GM21526 (cell line): ENCODE data around the gene SPIN2B.
A peak's percentile ranks its signal among the peaks of the same experiment; 100 is the strongest.
"Not testable (repeated sequence)": the region's sequence is repeated elsewhere in the genome, so short reads cannot be mapped to it uniquely, and the experiment has no call there.

ENCODE experiments used
- ATAC-seq: cut with Tn5 transposase; IDR thresholded peaks from one replicate; pipeline ENCODE4 v1.9.1; 2021; ENCODE audit warnings: moderate library complexity; ENCODE audit not compliant: unreplicated experiment, low FRiP score

The SPIN2B gene

DNA sequence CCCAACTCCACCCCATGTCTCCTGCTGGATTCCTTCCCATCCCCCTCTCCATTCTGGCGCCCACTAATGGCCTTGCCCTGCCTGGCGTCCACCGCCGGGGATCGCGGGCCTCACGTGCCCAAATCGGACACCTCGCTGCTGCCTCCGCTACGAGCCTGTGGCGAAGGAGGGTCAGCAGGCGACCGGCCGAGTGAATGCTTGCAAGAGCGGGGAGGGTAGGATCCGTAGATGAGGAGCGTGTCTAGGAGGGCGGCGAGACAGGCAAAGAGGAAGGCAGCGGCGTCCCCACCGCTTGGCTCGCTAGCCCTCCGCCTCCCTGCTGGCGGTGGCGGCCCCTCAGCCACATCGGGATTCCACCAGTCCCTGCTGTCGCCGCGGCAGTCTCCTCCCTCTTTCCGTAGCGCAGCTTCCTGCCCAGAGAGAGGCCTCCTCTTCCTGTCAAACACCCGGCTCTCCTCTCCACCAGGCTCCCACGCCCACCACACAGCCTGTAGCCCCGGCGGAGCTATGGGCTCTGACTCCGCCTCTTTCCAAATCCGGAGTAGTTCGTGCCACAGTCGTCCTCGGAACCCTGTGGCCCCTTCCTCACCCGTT, at the start of gene SPIN2B:
TSS of gene SPIN2B (minus strand) at position 387 of the 594 bp plus-strand sequence.
- ATAC-seq, result peak; percentile 98

DNA sequence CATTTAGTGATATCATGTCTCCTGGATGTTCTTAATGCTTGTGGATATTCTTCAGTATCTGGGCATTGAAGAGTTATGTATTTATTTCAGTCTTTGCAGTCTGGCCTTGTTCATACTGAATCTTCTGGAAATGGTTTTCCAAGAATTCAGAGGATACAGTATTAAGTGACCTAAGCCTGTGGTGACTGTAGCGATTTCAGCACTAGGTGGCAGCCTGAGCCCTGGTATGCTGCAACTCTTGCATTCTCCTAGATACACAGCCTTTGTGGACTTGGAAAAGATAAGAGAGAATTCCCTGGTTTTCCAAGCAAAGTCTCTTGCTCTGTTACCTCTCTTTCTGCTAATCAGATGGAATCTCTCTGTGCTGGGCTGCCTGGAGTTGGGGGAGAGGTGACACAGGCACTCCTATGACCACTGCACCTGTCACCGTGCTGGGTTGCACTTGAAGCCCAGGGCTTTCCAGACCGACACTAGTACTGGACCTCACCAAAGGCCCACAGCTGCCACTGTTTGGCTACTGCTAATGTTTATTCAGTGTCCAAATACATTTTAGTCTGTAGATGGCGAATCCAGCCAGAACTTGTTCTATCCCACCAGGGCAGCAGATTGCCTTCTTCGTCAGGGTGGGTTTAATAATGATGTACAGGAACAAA, 35.2 kb upstream of the SPIN2B start:
- no peak for ATAC-seq

DNA sequence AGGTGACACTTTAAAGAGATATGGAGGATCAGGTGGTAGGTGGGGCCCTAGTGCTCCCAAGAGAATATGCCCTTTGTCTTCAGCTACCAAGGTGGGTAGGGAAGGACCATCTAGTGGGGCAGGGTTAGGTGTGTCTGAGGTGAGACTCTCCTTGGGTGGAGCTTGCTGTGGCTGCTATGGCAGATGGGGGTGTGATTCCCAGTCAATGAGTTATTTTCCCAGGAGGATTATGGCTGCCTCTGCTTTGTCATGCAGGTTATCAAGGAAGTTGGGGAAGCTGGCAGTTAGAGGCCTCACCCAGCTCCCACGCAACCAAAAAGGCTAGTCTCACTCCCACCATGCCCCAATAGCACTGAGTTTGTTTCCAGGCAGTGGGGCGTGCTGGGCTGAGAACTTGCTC, 33.8 kb upstream of the SPIN2B start:
- ATAC-seq, result no peak

DNA sequence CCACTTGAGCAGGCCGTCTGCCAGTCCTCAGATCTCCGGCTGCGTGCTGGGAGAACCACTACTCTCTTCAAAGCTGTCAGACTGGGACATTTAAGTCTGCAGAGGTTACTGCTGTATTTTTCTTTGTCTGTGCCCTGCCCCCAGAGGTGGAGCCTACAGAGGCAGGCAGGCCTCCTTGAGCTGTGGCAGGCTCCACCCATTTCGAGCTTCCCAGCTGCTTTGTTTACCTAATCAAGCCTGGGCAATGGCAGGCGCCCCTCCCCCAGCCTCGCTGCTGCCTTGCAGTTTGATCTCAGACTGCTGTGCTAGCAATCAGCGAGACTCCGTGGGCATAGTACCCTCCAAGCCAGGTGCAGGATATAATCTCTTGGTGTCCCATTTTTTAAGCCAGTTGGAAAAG, 30.9 kb upstream of the SPIN2B start:
- ATAC-seq, result not testable (repeated sequence)

DNA sequence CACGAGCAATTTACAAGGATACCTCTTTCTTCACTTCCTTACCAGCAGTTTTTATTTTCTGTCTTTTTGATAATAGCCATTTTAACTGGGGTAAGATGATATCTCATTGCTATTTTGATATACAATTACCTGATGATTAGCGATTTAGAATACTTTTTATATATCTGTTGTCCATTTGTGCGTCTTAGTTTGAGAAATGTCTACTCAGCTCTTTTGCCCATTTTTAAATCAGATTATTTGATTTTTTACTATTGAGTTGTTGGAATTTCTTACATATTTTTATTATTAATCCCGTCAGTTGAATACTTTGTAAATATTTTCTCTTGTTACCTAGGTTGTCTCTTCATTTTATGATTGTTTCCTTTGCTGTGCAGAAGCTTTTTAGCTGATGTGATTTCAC, 17.3 kb upstream of the SPIN2B start:
- no peak for ATAC-seq

DNA sequence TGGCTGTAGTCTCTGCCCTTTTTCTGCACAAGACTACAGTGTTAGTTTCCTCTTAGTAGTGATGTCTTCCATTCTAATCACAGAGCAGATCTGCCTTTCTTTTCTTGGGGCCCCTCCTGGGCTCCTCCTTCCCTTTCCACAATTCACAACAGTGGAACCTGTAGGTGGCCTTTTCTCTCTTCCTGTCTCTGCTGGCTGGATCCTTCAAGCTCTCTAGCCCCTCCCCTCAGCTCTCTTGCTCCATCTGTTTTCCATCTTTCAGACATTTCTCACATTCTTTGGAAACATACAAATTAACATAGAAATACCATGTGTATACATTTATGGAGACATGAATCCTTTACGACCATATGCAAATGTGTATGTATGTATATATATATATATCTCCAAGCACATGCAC, 16.2 kb upstream of the SPIN2B start:
- ATAC-seq, result no peak

DNA sequence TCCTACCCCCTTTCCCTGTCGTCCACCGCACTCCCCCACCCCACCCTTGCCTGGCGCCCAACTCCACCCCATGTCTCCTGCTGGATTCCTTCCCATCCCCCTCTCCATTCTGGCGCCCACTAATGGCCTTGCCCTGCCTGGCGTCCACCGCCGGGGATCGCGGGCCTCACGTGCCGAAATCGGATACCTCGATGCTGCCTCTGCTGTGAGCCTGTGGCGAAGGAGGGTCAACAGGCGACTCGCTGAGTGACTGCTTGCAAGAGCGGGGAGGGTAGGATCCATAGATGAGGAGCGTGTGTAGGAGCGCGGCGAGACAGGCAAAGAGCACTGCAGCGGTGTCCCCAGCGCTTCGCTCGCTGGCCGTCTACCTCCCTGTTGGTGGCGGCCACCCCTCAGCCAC, 15.7 kb upstream of the SPIN2B start, which contains the start of gene SPIN2A:
TSS of gene SPIN2A (minus strand) at position 325 of the 400 bp plus-strand sequence. CDS start 800 bp downstream, outside the sequence.
- not testable (repeated sequence) for ATAC-seq

DNA sequence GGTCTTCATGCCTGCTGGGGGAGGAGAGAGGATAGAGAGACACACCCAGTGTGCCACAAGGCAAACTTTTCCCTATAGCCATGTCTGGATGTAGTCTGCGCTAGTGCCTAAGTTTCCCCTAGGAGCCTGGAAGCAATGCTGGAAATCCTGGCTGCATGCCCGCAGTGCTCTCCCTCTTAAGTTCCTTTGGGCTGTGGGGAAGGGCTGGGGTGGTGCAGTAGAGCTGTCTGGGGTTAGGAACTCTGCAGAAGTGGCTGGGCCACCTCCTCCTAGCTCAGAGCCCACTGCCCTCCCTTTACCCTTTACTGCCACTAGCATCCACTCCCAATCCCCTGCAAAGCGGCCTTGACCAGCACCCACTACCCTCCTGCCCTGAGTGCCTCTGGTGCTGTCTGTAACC, 15.2 kb upstream of the SPIN2B start:
- not testable (repeated sequence) for ATAC-seq

DNA sequence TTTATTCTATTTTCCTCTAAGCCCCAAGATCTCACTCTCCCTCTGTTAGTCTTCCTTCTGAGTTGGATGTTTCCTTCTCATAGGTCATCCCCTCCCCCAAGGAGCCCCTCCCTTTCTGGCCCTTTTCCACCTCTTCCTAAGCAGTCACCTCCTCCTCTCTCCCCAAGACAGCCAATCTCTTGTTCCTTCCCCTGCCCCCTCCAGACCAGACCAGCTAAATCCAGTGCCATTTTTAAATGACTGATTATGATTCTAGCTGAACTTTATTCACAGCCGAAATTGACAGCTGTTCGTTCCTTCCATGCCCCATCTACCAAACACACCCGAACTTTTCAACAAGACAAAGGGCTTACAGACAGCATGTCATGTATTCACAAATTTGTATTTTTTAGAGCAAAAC, 13.9 kb upstream of the SPIN2B start:
- ATAC-seq, result no peak

DNA sequence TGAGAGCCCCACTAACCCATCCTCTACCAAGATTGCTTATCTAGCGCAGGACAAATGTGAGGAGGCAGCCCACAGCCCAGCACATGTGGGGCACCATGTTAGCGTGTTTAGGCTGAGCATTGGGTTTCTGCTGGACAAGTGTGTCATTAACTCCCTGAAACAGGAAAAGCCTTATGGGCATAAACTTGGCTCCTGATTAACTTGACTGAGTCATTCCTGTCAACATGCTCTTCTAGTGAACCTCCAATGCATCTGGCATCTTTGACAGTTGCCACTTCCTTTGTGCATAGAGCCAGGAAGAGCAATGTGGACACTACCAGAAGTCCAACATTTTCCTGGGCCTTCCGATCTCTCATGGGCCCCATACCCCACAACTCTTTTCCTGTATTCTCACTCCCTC, 13.4 kb upstream of the SPIN2B start:
- no peak for ATAC-seq

DNA sequence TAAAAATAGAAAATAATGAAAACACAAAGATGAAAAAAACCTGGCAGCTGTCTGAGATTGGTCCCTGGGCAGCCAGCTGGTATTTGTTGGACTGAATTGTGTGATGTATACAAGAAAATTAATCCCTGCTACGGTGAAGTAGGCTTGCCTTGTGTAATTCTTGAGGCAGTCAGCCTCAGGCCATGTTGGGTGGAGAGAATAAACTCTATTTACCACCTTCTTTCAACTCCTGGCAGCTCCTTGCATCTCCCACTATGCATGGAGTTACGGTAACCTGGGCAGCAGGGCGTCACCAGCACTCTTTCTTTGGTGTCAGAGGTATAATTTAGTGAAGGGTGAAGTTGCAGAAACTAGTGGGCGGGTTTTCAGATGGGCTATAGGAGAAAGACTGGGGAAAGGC, 12.4 kb upstream of the SPIN2B start:
- ATAC-seq, result no peak

DNA sequence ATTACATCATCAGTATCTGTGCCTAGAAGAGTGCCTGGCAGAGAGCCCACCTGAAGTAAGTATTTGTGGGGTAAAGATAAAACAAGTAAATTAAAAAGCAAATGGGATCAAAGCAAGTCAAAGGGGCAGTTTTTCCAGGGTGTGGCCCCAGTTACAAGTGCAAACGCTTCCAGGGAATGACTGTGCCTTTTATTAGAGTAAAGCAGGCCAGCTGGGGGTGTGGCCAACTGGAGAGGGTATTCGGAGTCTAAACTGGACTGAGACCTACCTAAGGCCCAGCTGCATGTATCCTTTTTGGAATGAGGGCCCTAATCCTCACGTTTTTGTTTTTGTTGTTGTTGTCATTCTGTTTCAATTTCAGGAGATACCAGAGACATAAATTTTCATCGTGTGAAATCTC, 11.9 kb upstream of the SPIN2B start:
- not testable (repeated sequence) for ATAC-seq

DNA sequence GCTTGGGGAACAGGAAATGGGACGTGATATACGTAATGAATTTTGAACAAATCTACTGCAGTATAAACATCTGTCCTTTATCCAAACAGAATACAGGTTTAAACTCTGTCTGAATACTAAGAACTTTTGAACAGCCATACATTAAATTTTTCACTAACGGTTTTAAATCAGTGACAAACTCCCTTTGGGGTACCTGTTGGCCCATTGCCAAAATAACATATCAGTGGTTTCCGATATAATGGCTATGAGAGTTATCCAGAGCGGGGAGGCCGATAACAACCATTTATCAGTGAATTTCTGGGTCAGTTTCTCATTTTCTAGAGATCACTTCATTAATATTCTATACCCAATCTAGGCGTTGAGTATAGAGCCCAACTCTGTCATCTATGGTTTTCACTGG, 10.7 kb upstream of the SPIN2B start:
- ATAC-seq, result no peak

DNA sequence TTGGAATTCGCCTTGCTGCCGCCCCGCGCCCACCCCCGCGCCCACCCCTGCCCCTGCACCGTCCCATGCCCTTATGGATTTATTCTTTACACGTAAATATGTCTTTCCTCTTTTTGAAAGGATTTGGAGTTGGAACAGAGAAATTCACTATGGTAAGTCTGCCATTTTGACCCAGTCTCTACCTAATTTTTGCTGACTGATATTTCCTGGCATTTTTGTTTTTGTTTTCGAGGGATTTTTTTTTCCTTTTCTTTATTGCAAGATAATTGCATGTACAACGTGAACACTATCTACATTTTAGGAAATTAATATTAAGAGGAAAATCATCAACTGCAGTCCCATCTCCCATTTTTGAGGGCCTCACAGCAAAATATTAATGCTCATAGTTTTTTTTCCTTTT, 468 bp upstream of the SPIN2B start:
- no peak for ATAC-seq

DNA sequence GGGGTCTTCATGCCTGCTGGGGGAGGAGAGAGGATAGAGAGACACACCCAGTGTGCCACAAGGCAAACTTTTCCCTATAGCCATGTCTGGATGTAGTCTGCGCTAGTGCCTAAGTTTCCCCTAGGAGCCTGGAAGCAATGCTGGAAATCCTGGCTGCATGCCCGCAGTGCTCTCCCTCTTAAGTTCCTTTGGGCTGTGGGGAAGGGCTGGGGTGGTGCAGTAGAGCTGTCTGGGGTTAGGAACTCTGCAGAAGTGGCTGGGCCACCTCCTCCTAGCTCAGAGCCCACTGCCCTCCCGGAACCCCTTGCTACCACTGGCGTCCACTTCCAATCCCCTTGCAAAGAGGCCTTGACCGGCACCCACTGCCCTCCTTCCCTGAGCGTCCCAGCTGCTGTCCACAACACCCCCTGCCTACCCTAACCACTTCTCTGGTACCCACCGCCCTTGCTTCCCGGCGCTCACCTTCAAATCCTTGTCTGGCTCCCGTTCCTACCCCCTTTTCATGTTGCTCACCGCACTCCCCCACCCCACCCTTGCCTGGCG, 658 bp downstream of the SPIN2B start:
- not testable (repeated sequence) for ATAC-seq

DNA sequence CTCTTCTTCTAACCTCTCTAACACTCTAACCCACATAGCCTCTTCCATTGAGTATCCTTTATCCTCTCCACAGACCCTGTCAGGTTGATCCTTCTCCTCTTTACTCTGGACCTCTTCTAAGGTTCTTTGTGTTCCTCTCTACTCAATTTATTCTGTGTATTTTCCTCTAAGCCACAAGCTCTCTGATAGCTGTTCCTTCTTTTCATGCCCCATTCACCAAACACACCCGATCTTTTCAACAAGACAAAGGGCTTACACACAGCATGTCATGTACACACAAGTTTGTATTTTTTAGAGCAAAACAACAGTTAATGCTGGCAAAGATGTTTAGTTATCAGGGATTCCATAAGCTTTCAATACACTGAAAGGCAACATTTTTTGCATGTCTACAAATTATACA, 1.9 kb downstream of the SPIN2B start:
- no peak for ATAC-seq

DNA sequence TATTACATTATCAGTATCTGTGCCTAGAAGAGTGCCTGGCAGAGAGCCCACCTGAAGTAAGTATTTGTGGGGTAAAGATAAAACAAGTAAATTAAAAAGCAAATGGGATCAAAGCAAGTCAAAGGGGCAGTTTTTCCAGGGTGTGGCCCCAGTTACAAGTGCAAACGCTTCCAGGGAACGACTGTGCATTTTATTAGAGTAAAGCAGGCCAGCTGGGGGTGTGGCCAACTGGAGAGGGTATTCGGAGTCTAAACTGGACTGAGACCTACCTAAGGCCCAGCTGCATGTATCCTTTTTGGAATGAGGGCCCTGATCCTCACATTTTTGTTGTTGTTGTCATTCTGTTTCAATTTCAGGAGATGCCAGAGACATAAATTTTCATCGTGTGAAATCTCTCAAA, 3.8 kb downstream of the SPIN2B start:
- not testable (repeated sequence) for ATAC-seq

DNA sequence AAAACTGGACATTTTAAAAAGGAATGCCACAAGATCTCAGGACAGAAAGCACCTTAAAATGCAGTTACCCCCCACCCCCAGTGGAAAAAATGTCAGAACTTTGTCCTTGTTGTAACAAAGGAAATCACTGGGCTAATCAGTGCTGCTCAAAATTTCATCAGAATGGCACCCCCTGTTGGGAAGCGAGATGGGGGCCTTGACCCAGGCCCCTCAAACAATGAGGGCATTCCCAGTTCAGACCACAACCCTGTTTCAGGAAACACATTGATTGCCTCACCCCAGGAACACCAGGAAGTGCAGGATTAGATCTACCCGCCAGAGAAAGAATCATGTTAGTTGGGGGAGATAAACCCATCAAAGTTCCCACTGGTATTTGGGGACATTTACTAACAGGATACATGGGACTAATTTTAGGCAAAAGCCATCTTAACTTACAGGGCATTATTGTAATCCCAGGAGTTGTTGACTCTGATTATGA, 16.4 kb downstream of the SPIN2B start:
- ATAC-seq, result no peak

DNA sequence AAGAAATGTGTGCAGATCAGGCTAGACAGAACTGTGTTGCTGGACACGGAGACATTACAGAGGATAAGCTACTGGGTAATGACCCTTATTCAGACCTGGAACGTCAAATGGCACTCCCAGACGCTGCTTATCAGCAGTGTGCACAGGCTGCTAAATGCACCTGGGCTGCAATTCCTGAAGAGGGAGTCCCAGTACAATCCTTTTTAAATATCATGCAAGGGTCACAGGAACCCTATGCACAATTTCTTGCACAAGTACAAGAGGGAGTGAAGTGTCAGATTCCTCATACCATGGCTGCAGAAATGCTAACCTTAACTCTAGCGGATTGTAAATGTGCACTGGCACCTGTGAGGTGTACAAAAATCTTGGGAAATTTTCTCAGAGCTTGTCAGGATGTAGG, 16.9 kb downstream of the SPIN2B start:
- ATAC-seq, result no peak

DNA sequence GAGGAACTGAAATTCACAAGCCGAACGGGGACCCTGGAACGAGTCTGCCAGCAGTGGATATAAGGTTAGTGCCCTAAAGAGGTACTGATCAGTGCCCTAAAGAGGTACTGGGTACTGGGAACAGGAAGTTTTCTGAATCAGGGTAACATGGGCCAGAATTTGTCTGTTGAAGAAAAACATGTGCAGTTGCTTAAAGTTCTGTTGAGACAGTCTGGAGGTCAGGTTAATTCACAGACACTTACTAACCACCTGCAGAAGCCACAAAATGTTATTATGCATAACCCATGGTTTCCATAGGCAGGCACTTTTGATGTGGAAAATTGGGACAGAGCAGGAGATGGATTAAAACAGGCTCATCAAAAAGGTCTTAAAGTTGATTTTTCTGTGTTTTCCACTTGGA, 17.9 kb downstream of the SPIN2B start:
- no peak for ATAC-seq

DNA sequence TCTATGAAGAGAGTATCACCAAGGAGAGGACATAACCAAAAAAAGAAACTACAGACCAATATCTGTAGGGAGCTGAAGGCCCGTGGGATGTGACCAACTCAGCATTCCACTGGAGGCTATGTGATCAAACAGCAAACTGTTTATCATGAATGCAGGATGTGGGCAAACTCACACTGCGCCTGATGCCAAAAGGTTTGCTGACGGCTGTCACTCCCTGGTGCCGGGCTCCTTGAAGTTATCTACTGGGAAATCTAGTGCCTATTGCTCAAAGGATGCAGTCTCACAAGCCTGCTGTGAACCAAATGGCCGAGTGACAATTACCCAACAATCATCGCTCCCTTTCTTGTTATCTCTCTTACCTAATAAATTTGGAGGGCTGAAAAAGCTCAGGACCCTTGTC, 18.4 kb downstream of the SPIN2B start:
- ATAC-seq, result not testable (repeated sequence)

DNA sequence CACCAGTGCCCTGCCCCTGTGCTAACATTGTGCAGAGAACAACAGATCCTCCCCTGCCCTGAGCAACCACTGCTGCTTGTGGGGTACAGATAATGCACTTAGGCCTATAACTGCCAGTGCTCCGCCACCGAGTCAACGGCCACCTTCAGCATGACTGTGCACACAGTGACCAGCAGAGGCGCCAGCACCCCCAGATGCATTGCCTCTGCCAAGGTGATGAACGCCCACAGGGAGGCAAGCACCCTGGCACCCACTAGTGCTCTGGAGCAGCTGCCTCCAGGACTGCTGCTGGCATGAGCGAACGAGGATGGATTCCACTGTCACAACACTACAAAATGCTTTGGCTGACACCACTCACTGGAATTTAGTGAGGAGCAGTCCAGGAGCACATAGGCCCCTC, 38.2 kb downstream of the SPIN2B start:
- ATAC-seq, result no peak
